Measurements from ENCODE around the gene PROSER3. TPM values are rescaled to one million over a fixed set of nuclear protein-coding genes. Genes with fewer than 3 reads are reported as not detected.

The PROSER3 gene
- total RNA-seq, 4 donors from 2014 or later = 9.6 to 23.8 (median 17.1) TPM

DNA sequence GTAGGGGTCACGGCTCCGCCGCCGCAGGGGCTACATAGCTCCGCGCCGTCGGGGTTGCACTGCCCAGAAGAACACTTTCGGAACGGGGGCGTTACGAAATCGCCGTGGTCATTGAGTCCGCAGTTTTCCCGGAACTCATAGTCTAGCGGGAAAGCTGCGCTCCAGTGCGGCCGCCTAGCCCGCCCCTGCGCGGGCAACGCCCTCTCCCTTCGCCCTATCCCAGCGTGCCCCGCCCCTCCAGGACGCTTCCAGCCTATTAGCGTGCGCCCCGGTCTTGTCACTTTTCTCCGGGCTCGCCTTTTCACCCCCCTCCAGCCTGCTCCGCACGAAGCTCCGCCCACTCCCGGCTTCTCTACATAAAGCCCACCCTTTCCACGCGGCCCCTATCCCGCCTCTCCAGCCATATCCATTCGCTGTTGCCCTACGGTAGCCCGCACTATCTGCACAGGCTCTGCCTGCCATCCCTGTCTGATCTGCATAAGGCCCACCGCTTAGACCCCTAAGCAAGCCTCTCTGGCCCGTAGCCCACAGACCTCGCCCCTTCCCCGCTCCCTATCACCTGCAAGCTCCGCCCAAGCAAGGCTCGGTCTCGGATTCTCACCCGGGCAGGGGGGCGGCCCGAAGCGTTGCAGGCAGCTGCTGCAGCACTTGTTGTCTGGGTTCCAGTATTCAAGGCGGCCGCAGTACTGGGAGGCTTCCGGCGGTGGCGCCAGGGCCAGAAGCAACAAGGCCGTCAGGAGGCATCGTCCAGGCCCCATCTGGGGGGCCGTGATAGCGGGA is 17.4 kb upstream of the PROSER3 start:
- Histone ChIP-seq H3K36me3 (peaks cover 32% of the 10 kb centered on the region), H3K27ac (peak overlapping the region; percentile 79), H3K4me3 (peak overlapping the region; percentile 69), H3K9me3 (no peaks in the 10 kb centered on the region), H3K4me1 (peaks cover 29% of the 10 kb centered on the region), H3K27me3 (no peaks in the 10 kb centered on the region)
- under 1% methylated on average over 54 of the region's 63 CpGs for WGBS
- DNase-seq (ENCODE audit: low spot score in 2 of 2) = peak; percentile 99
- peak; percentile 17 for TF ChIP-seq EP300 (IDR thresholded peaks at IDR 0.05)
- peak in 1 of 2 donors; percentile 41 for TF ChIP-seq POLR2A (IDR thresholded peaks at IDR 0.05)
- TF ChIP-seq POLR2AphosphoS5 (IDR thresholded peaks at IDR 0.05) = peak in 2 of 3 donors; percentile 65 to 86
- TF ChIP-seq, protein P1, sequence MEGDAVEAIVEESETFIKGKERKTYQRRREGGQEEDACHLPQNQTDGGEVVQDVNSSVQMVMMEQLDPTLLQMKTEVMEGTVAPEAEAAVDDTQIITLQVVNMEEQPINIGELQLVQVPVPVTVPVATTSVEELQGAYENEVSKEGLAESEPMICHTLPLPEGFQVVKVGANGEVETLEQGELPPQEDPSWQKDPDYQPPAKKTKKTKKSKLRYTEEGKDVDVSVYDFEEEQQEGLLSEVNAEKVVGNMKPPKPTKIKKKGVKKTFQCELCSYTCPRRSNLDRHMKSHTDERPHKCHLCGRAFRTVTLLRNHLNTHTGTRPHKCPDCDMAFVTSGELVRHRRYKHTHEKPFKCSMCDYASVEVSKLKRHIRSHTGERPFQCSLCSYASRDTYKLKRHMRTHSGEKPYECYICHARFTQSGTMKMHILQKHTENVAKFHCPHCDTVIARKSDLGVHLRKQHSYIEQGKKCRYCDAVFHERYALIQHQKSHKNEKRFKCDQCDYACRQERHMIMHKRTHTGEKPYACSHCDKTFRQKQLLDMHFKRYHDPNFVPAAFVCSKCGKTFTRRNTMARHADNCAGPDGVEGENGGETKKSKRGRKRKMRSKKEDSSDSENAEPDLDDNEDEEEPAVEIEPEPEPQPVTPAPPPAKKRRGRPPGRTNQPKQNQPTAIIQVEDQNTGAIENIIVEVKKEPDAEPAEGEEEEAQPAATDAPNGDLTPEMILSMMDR (IDR thresholded peaks at IDR 0.05) = no peak

DNA sequence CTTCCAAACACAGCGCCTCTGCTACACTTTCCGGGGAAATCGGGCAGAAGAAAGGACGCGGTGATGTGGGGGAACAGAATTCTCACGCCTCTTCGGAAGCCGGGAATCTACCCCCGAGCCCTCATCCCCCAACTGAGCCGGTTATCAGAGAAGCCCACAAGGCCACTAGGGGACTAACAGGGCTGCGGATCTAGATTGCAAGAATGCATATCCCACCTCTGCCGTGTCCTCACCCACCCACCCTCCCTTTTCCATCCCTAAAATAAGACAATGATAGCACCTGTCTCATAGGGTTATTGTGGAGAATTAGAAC is 16.8 kb upstream of the PROSER3 start:
- TF ChIP-seq POLR2AphosphoS5 (IDR thresholded peaks at IDR 0.05) = no peak
- TF ChIP-seq EP300 (IDR thresholded peaks at IDR 0.05) = no peak
- no peak for TF ChIP-seq POLR2A (IDR thresholded peaks at IDR 0.05)
- TF ChIP-seq, protein P1 (IDR thresholded peaks at IDR 0.05) = no peak
- 9% methylated on average over 12 of the region's 12 CpGs for WGBS
- no peak for DNase-seq (ENCODE audit: low spot score in 2 of 2)
- no peaks in the 10 kb centered on the region for H3K9me3 ChIP-seq
- no peaks in the 10 kb centered on the region for H3K27me3 ChIP-seq
- H3K4me1 ChIP-seq = peaks cover 34% of the 10 kb centered on the region
- peaks cover 32% of the 10 kb centered on the region for H3K36me3 ChIP-seq
- H3K4me3 ChIP-seq = peak overlapping the region; percentile 69
- peak overlapping the region; percentile 79 for H3K27ac ChIP-seq

DNA sequence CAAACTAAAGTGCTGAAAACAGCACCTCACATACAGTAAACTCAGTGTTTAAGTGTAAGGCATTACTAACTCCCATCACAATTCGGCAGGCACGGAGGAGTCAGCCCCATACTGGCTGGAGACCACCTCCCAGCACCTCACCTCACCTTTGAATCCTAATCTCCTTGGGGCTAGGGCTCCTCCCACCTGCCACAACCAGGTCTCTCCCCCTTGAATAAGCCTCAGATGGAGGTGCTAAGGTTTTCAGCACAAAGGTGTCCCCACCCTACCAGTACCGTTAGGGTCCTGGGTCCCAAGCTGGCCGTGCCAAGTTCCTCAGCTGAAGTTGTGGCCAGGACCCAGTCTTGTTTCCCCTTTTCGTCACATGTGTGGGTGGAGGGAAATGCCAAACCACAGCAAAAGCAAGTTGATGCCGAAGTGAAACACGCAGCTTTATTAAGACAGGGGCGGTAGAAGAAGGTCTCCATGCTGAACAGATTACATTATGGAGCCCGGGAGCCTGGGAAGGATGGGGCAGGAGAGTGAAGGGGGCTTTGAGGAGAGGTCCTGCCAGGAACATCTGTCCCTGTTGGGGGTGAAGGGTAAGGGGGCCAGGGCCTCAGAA is 15.8 kb upstream of the PROSER3 start, which contains the start of gene IGFLR1:
TSS of gene IGFLR1 (minus strand) at position 332 of the 604 bp plus-strand sequence. CDS start 1,272 bp downstream, outside the sequence.
- Histone ChIP-seq H3K4me1 (peaks cover 40% of the 10 kb centered on the region), H3K9me3 (no peaks in the 10 kb centered on the region), H3K36me3 (peaks cover 22% of the 10 kb centered on the region), H3K4me3 (peak within 1 kb of the TSS; percentile 69), H3K27ac (peak within 1 kb of the TSS; percentile 79), H3K27me3 (no peaks in the 10 kb centered on the region)
- DNase-seq (ENCODE audit: low spot score in 2 of 2) = no peak
- WGBS = 80% methylated on average over 9 of the region's 9 CpGs
- TF ChIP-seq POLR2A (IDR thresholded peaks at IDR 0.05) = no peak

DNA sequence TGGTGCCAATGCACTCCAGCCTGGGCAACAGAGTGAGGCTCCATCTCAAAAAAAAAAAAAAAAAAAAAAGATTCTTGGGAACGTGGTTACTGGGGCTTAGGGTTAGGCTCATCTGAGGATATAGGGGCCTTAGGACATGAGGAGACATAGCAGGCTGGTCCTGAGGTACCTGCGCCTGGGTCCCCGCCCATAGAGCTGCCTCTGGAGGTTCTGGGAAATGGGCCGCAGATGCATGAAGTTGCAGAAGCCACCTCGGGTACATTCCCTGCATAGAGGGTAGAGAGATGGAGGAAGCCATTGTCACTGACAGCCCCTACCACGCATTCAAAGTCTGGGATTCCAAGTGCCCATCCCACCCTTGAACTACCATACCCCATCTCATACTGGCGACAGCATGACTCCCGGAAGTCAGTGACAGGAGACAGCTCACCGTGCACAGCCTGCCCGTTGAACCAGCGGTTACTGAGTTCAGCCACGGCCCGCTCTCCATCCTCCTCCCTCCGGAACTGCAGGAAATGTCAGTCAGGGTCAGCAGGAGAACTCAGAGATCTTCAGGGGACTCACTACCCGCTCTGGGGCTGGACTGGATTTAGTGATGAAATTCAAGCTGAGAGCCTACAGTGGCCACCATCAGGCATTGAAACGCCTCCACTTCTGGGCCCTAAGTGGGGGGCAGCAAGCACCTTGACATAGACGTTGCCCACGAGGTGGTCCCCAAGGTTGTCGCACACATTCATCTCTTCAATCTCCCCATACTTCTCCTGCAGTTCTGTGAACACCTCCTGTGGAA is 14.1 kb upstream of the PROSER3 start:
- no peak for DNase-seq (ENCODE audit: low spot score in 2 of 2)
- Histone ChIP-seq H3K36me3 (peaks cover 7% of the 10 kb centered on the region), H3K27ac (no peak overlapping the region), H3K4me1 (peaks cover 48% of the 10 kb centered on the region), H3K9me3 (no peaks in the 10 kb centered on the region), H3K4me3 (peak overlapping the region; percentile 86), H3K27me3 (no peaks in the 10 kb centered on the region)
- no peak for TF ChIP-seq EP300 (IDR thresholded peaks at IDR 0.05)
- TF ChIP-seq POLR2A (IDR thresholded peaks at IDR 0.05) = no peak
- TF ChIP-seq POLR2AphosphoS5 (IDR thresholded peaks at IDR 0.05) = no peak
- TF ChIP-seq, protein P1 (IDR thresholded peaks at IDR 0.05) = no peak
- WGBS = 91% methylated on average over 19 of the region's 19 CpGs

DNA sequence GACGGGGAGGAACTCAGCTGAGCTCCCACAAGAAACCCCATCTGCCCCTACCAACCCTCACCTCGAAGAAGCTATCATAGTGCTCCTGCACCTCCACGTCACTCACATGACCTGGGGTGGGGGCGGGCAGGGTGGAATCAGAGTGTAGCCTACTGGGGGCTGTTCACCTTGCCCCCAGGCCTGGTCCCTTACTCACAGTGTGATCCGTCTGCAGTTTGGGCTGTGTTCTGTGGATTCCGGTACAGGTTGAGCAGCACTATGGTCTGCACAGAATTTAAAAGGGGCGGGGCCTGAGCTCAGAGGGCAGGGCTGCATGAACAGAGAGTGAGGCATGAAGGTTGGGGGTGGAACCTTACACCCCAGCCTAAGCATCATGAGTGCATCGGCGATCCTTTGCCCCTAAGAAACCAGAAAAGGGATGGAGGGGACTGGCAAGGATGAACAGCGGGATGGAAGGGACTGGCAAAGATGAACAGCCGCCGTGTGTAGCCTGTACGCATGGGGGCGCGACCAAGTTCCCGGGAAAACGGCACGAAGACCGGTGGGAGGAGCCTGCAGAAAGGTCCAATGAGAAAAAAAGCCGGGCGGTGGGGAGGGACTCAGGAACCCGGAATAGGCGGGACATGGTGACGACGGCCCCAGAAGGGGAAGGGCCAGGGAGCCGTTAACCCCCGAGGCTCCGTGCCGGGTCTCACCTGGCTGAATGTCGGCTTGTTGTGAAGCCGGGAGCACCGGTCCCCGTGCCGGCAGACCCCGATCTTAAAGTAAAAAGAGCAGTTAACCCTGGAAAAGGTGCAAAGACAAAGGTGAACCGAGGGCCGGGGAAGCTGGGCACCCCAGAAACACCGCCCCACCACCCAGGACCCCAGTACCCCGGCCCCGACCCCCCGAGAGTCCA is 13.3 kb upstream of the PROSER3 start:
- H3K27ac ChIP-seq = peak overlapping the region; percentile 100
- no peaks in the 10 kb centered on the region for H3K9me3 ChIP-seq
- H3K4me1 ChIP-seq = peaks cover 53% of the 10 kb centered on the region
- DNase-seq (ENCODE audit: low spot score in 2 of 2) = peak; percentile 98 to 99
- no peaks in the 10 kb centered on the region for H3K27me3 ChIP-seq
- peaks cover 5% of the 10 kb centered on the region for H3K36me3 ChIP-seq
- peak overlapping the region; percentile 86 for H3K4me3 ChIP-seq
- TF ChIP-seq POLR2A (IDR thresholded peaks at IDR 0.05) = no peak
- TF ChIP-seq, protein P1 (IDR thresholded peaks at IDR 0.05) = peak in 1 of 2 donors; percentile 27
- no peak for TF ChIP-seq EP300 (IDR thresholded peaks at IDR 0.05)
- TF ChIP-seq POLR2AphosphoS5 (IDR thresholded peaks at IDR 0.05) = peak in 1 of 3 donors; percentile 10
- WGBS = 7% methylated on average over 39 of the region's 41 CpGs

Measured in suprapubic skin (tissue), 4 donors.